NT2/D1 (cell line): ENCODE measurements around the gene SLC43A3.
A peak's percentile ranks its signal among the peaks of the same experiment; 100 is the strongest.

Experiments
- DNase-seq: peaks from one replicate; pipeline ENCODE4 v3.0.0-alpha.2; 2011; ENCODE audit warnings: low read depth, low spot score
- H3K27me3 ChIP-seq: 2 replicates; pipeline ENCODE4 v1.6.0; 2011; ENCODE audit warnings: mild to moderate bottlenecking; ENCODE audit not compliant: insufficient read length, insufficient read depth
- H3K36me3 ChIP-seq: 2 replicates; pipeline ENCODE4 v1.6.1; 2011; ENCODE audit warnings: mild to moderate bottlenecking, low read length, mixed read lengths; ENCODE audit not compliant: insufficient read depth, insufficient read length
- H3K4me1 ChIP-seq: 2 replicates; pipeline ENCODE4 v1.5.1; 2011; ENCODE audit not compliant: insufficient read depth, insufficient read length
- H3K4me3 ChIP-seq: 2 replicates; pipeline ENCODE4 v1.5.1; 2011; ENCODE audit warnings: low read depth; ENCODE audit not compliant: insufficient read length
- H3K9ac ChIP-seq: 2 replicates; pipeline ENCODE4 v1.6.0; 2011; ENCODE audit warnings: low read depth; ENCODE audit not compliant: insufficient read length
- H3K9me3 ChIP-seq: 2 replicates; pipeline ENCODE4 v1.5.1; 2011; ENCODE audit warnings: mild to moderate bottlenecking, low read length; ENCODE audit not compliant: insufficient read depth
- SUZ12 ChIP-seq: IDR thresholded peaks from 2 replicates; pipeline ENCODE4 v1.6.1; 2011; ENCODE audit not compliant: insufficient read length, insufficient read depth; ENCODE audit errors: extremely low read depth
- YY1 ChIP-seq: IDR thresholded peaks from 2 replicates; pipeline ENCODE4 v1.6.1; 2011; ENCODE audit not compliant: insufficient read length, insufficient read depth
- ZNF274 ChIP-seq: IDR thresholded peaks from 2 replicates; pipeline ENCODE4 v1.6.1; 2011; ENCODE audit warnings: mild to moderate bottlenecking, low read depth, low read length

The SLC43A3 gene

GRCh38 chr11:57380975-57381374 lies 45.9 kb downstream of the SLC43A3 start, which contains the start of gene PRG3:
Gene PRG3, minus strand, starts transcription at chr11:57381150. Its CDS starts 442 bp downstream, at chr11:57380708.
- Histone ChIP-seq H3K4me3 (no peak within 1 kb of the TSS), H3K4me1 (no peaks in the 10 kb centered on the region), H3K36me3 (no peaks in the 10 kb centered on the region), H3K27me3 (peaks cover 19% of the 10 kb centered on the region), H3K9me3 (no peaks in the 10 kb centered on the region), H3K9ac (no peak within 1 kb of the TSS)
- no peak for DNase-seq
- no peak for TF ChIP-seq SUZ12

- H3K4me3 ChIP-seq, result no peak overlapping the region
- no peak overlapping the region for H3K9ac ChIP-seq
- peak; percentile 66 for DNase-seq
- no peak for TF ChIP-seq SUZ12
- no peak for TF ChIP-seq ZNF274
- no peak for TF ChIP-seq YY1
- H3K27me3 ChIP-seq, result peaks cover 19% of the 10 kb centered on the region
- no peaks in the 10 kb centered on the region for H3K36me3 ChIP-seq
- no peaks in the 10 kb centered on the region for H3K9me3 ChIP-seq
- no peaks in the 10 kb centered on the region for H3K4me1 ChIP-seq
Measured at GRCh38 chr11:57379732-57380131, 47.2 kb downstream of the SLC43A3 start.

GRCh38 chr11:57378186-57378585 lies 48.7 kb downstream of the SLC43A3 start:
- Histone ChIP-seq H3K4me3 (no peak overlapping the region), H3K4me1 (no peaks in the 10 kb centered on the region), H3K9me3 (no peaks in the 10 kb centered on the region), H3K9ac (no peak overlapping the region), H3K27me3 (peaks cover 19% of the 10 kb centered on the region), H3K36me3 (no peaks in the 10 kb centered on the region)
- no peak for DNase-seq
- no peak for TF ChIP-seq SUZ12

- TF ChIP-seq SUZ12 (no peak), ZNF274 (no peak), YY1 (no peak)
- Histone ChIP-seq H3K4me3 (no peak overlapping the region), H3K9me3 (no peaks in the 10 kb centered on the region), H3K4me1 (no peaks in the 10 kb centered on the region), H3K27me3 (peaks cover 19% of the 10 kb centered on the region), H3K36me3 (no peaks in the 10 kb centered on the region), H3K9ac (no peak overlapping the region)
- DNase-seq, result no peak
Measured at GRCh38 chr11:57377107-57377506, 49.8 kb downstream of the SLC43A3 start.

GRCh38 chr11:57376095-57377090 lies 50.5 kb downstream of the SLC43A3 start:
- DNase-seq, result no peak
- no peaks in the 10 kb centered on the region for H3K4me1 ChIP-seq

GRCh38 chr11:57375490-57375889 lies 51.4 kb downstream of the SLC43A3 start:
- Histone ChIP-seq H3K4me1 (no peaks in the 10 kb centered on the region), H3K9me3 (no peaks in the 10 kb centered on the region), H3K4me3 (no peak overlapping the region), H3K27me3 (peaks cover 15% of the 10 kb centered on the region), H3K9ac (no peak overlapping the region), H3K36me3 (no peaks in the 10 kb centered on the region)
- no peak for DNase-seq
- TF ChIP-seq YY1 (no peak), ZNF274 (no peak), SUZ12 (no peak)

More at GRCh38 chr11:57376095-57377090, 50.5 kb downstream of the SLC43A3 start:
- TF ChIP-seq SUZ12 (no peak), YY1 (no peak), ZNF274 (no peak)
- no peak overlapping the region for H3K9ac ChIP-seq
- H3K27me3 ChIP-seq, result peaks cover 17% of the 10 kb centered on the region
- H3K4me3 ChIP-seq, result no peak overlapping the region
- H3K9me3 ChIP-seq, result no peaks in the 10 kb centered on the region
- H3K36me3 ChIP-seq, result no peaks in the 10 kb centered on the region

GRCh38 chr11:57374966-57375365 lies 52.0 kb downstream of the SLC43A3 start:
- H3K36me3 ChIP-seq, result no peaks in the 10 kb centered on the region
- H3K9me3 ChIP-seq, result no peaks in the 10 kb centered on the region
- no peaks in the 10 kb centered on the region for H3K4me1 ChIP-seq
- no peak for DNase-seq
- no peak overlapping the region for H3K9ac ChIP-seq
- H3K27me3 ChIP-seq, result peaks cover 15% of the 10 kb centered on the region
- TF ChIP-seq SUZ12 (no peak), ZNF274 (no peak), YY1 (no peak)
- no peak overlapping the region for H3K4me3 ChIP-seq
